H1 (cell line): ENCODE results near the gene KLHL40. TPM values are rescaled to one million over a fixed set of nuclear protein-coding genes. Genes with fewer than 3 reads are reported as not detected.

Experiments
- CTCF ChIA-PET: fragments of 300-600 bp; sonication (Branson Sonifier 250); formaldehyde crosslinking; loops from one replicate; lab custom pipeline; 2021; ENCODE audit not compliant: partially characterized antibody; lab: Charles Lee
- POLR2A ChIA-PET: fragments of 300-600 bp; sonication (Branson Sonifier 250); formaldehyde crosslinking; loops from one replicate; lab custom pipeline; 2021; ENCODE audit warnings: inconsistent platforms; ENCODE audit not compliant: partially characterized antibody; lab: Charles Lee
- DNase-seq, 2 experiments: peaks; one replicate each; pipeline versions ENCODE4 v3.0.0 to v3.0.0-alpha.2; 2010 to 2022; ENCODE audit warnings: low spot score in 2 of 2, low read depth in 1 of 2, mixed read lengths in 1 of 2
- FAIRE-seq: peaks from 2 replicates; lab custom pipeline; 2011; peaks lifted over from hg19 to GRCh38; lab: Jason Lieb, UNC
- H2AFZ ChIP-seq: 2 replicates; pipeline ENCODE4 v1.8.1; 2012; ENCODE audit warnings: low read length, inconsistent platforms
- H2AK5ac ChIP-seq: 2 replicates; pipeline ENCODE4 v1.6.1; 2013; ENCODE audit warnings: low read depth, low read length
- H2BK120ac ChIP-seq: replicated peaks from 2 replicates; pipeline ENCODE3; 2013; ENCODE audit warnings: low read depth, low read length, inconsistent platforms
- H2BK12ac ChIP-seq: 2 replicates; pipeline ENCODE4 v1.6.1; 2013; ENCODE audit warnings: low read depth, low read length
- H2BK15ac ChIP-seq: 2 replicates; pipeline ENCODE4 v1.6.1; 2013; ENCODE audit warnings: low read length
- H2BK20ac ChIP-seq: 2 replicates; pipeline ENCODE4 v1.6.1; 2013; ENCODE audit warnings: low read length
- H2BK5ac ChIP-seq: 2 replicates; pipeline ENCODE4 v1.6.1; 2013; ENCODE audit warnings: low read depth, low read length
- H3K14ac ChIP-seq: 2 replicates; pipeline ENCODE4 v1.6.1; 2013; ENCODE audit warnings: inconsistent platforms; ENCODE audit not compliant: insufficient read length
- H3K18ac ChIP-seq: 2 replicates; pipeline ENCODE4 v1.6.1; 2013; ENCODE audit warnings: low read length; ENCODE audit errors: extremely low read depth
- H3K23ac ChIP-seq: 2 replicates; pipeline ENCODE4 v1.6.1; 2013; ENCODE audit warnings: inconsistent platforms; ENCODE audit not compliant: insufficient read length
- H3K23me2 ChIP-seq: 2 replicates; pipeline ENCODE4 v1.6.1; 2013; ENCODE audit warnings: low read depth, low read length
- H3K27ac ChIP-seq: 2 replicates; pipeline ENCODE4 v1.6.1; 2011; ENCODE audit warnings: low read depth, low read length, inconsistent platforms
- H3K27me3 ChIP-seq, 4 experiments: replicated peaks in 1 of 4; 1 replicate in 1 of 4; 2 replicates in 3 of 4; pipeline versions ENCODE4 v1.6.1 to v1.8.1; 2011 to 2013; ENCODE audit warnings: low read length in 3 of 4, mild to moderate bottlenecking in 3 of 4, inconsistent platforms in 2 of 4, mixed read lengths in 2 of 4, moderate library complexity in 1 of 4; ENCODE audit not compliant: control insufficient read depth in 3 of 4, insufficient read depth in 3 of 4; ENCODE audit errors: extremely low read depth in 1 of 4
- H3K36me3 ChIP-seq, 4 experiments: 2 replicates each; pipeline versions ENCODE4 v1.6.1 to v1.8.1; 2011 to 2013; ENCODE audit warnings: mild to moderate bottlenecking in 4 of 4, low read length in 3 of 4, moderate library complexity in 2 of 4, control low read depth in 1 of 4, inconsistent platforms in 1 of 4; ENCODE audit not compliant: insufficient read depth in 4 of 4, control insufficient read depth in 2 of 4
- H3K4ac ChIP-seq: replicated peaks from 2 replicates; pipeline ENCODE3; 2013; ENCODE audit warnings: low read length, low read depth, mixed read lengths, inconsistent platforms; ENCODE audit not compliant: insufficient read length
- H3K4me1 ChIP-seq, 4 experiments: replicated peaks in 1 of 4; 1 replicate in 1 of 4; 2 replicates in 3 of 4; pipeline versions ENCODE4 v1.6.1 to v1.8.1; 2011 to 2013; ENCODE audit warnings: low read length in 3 of 4, inconsistent platforms in 2 of 4, mixed read lengths in 1 of 4; ENCODE audit not compliant: insufficient read depth in 4 of 4, control insufficient read depth in 3 of 4
- H3K4me2 ChIP-seq, 2 experiments: 2 replicates each; pipeline versions ENCODE4 v1.6.1 to v1.8.1; 2011 to 2013; ENCODE audit warnings: low read depth in 2 of 2, low read length in 2 of 2, control low read depth in 1 of 2, inconsistent platforms in 1 of 2, mild to moderate bottlenecking in 1 of 2; ENCODE audit not compliant: insufficient read depth in 1 of 2
- H3K4me3 ChIP-seq, 4 experiments: fragments of 200-600, 300-600 bp in 1 of 4; sonication (generic), shearing (Covaris generic), sonication (Bioruptor Twin) in 1 of 4; 2 replicates each; pipeline versions ENCODE4 v1.5.1 to v1.8.1; 2011 to 2016; ENCODE audit warnings: low read length in 4 of 4, low read depth in 3 of 4, control low read depth in 2 of 4, inconsistent platforms in 2 of 4, mild to moderate bottlenecking in 2 of 4, mixed read lengths in 1 of 4, moderate library complexity in 1 of 4; ENCODE audit not compliant: insufficient read depth in 2 of 4; ENCODE audit errors: extremely low read depth in 1 of 4
- H3K56ac ChIP-seq: replicated peaks from 2 replicates; pipeline ENCODE3; 2013; ENCODE audit warnings: low read depth, mild to moderate bottlenecking, mixed read lengths, low read length, inconsistent platforms; ENCODE audit not compliant: insufficient read length
- H3K79me1 ChIP-seq: 2 replicates; pipeline ENCODE4 v1.6.1; 2013; ENCODE audit warnings: low read depth, low read length, control low read depth
- H3K79me2 ChIP-seq, 2 experiments: 2 replicates each; pipeline versions ENCODE4 v1.6.1 to v1.8.1; 2012 to 2013; ENCODE audit warnings: low read length in 2 of 2, mild to moderate bottlenecking in 2 of 2, inconsistent platforms in 1 of 2; ENCODE audit not compliant: insufficient read depth in 2 of 2, control insufficient read depth in 1 of 2
- H3K9ac ChIP-seq, 4 experiments: replicated peaks in 1 of 4; 1 replicate in 1 of 4; 2 replicates in 3 of 4; pipeline versions ENCODE4 v1.6.1 to v1.8.1; 2011 to 2013; ENCODE audit warnings: low read depth in 3 of 4, low read length in 3 of 4, control low read depth in 2 of 4, mild to moderate bottlenecking in 2 of 4, moderate library complexity in 2 of 4, inconsistent platforms in 1 of 4; ENCODE audit errors: extremely low read depth in 1 of 4
- H3K9me3 ChIP-seq, 2 experiments: 2 replicates each; pipeline versions ENCODE4 v1.6.1 to v1.8.1; 2012 to 2013; ENCODE audit warnings: mild to moderate bottlenecking in 2 of 2, moderate library complexity in 2 of 2, control low read depth in 1 of 2, inconsistent platforms in 1 of 2, low read depth in 1 of 2, low read length in 1 of 2, mixed read lengths in 1 of 2; ENCODE audit not compliant: insufficient read depth in 2 of 2
- H4K20me1 ChIP-seq, 2 experiments: replicated peaks in 1 of 2; 2 replicates each; pipeline versions ENCODE3 to v1.8.1; 2011 to 2013; ENCODE audit warnings: inconsistent platforms in 2 of 2, low read length in 2 of 2, mild to moderate bottlenecking in 1 of 2; ENCODE audit not compliant: insufficient read depth in 2 of 2, control insufficient read depth in 1 of 2
- H4K5ac ChIP-seq: 2 replicates; pipeline ENCODE4 v1.6.1; 2013; ENCODE audit warnings: low read length, low read depth, mixed read lengths, inconsistent platforms; ENCODE audit not compliant: insufficient read length
- H4K8ac ChIP-seq: 2 replicates; pipeline ENCODE4 v1.8.0; 2013; ENCODE audit warnings: mild to moderate bottlenecking, moderate library complexity, low read length, inconsistent platforms; ENCODE audit not compliant: insufficient read depth; ENCODE audit errors: extremely low read depth
- H4K91ac ChIP-seq: replicated peaks from 2 replicates; pipeline ENCODE3; 2013; ENCODE audit warnings: low read length, mixed read lengths, inconsistent platforms; ENCODE audit not compliant: insufficient read length
- BCL11A ChIP-seq, 2 experiments: IDR thresholded peaks; one replicate each; pipeline ENCODE4 v1.6.1; 2011; ENCODE audit warnings: low read depth in 2 of 2, low read length in 2 of 2, mild to moderate bottlenecking in 2 of 2
- GTF2F1 ChIP-seq: IDR thresholded peaks from 2 replicates; pipeline ENCODE4 v1.6.1; 2012; ENCODE audit warnings: low read depth, low read length, improper control_type of control experiment, borderline replicate concordance
- JUND ChIP-seq: IDR thresholded peaks from 2 replicates; pipeline ENCODE4 v1.6.1; 2011; ENCODE audit warnings: mild to moderate bottlenecking, improper control_type of control experiment, low read length
- RBBP5 ChIP-seq: IDR thresholded peaks from 2 replicates; pipeline ENCODE4 v1.7.1; 2012; ENCODE audit warnings: low read depth, mild to moderate bottlenecking, inconsistent platforms, low read length, moderate library complexity, borderline replicate concordance
- RXRA ChIP-seq: IDR thresholded peaks from 2 replicates; pipeline ENCODE4 v1.6.1; 2011; ENCODE audit warnings: low read depth, mild to moderate bottlenecking, low read length, moderate library complexity; ENCODE audit not compliant: insufficient read depth
- SP1 ChIP-seq: IDR thresholded peaks from 2 replicates; pipeline ENCODE4 v1.6.1; 2011; ENCODE audit warnings: low read depth, low read length
- SP2 ChIP-seq: IDR thresholded peaks from 2 replicates; pipeline ENCODE4 v1.6.1; 2012; ENCODE audit warnings: mild to moderate bottlenecking, low read length, inconsistent platforms
- WGBS, 2 experiments: shearing (Covaris generic) in 1 of 2; methylation state at CpG; one replicate each; pipeline versions ENCODE4 v1.1.6 to v1.1.7; 2013 to 2015; ENCODE audit warnings: low lambda C conversion rate in 2 of 2, mixed read lengths in 2 of 2, inconsistent platforms in 1 of 2, low coverage in 1 of 2, missing lambda C conversion rate in 1 of 2; ENCODE audit not compliant: insufficient replicate concordance in 2 of 2, insufficient coverage in 1 of 2, insufficient read length in 1 of 2; ENCODE audit errors: extremely low coverage in 1 of 2, missing lambda C conversion rate in 1 of 2; 5-methylcytosine and 5-hydroxymethylcytosine counted together
- polyA plus RNA-seq, 7 experiments: library from polyadenylated mRNA; depleted of rRNA in 3 of 7; stranded (reverse) in 5 of 7; unstranded in 2 of 7; fragments of >200 nt in 5 of 7; fragments of 200-250 nt in 2 of 7; gene quantifications; 1 replicate in 5 of 7; 2 replicates in 1 of 7; 4 replicates in 1 of 7; pipeline versions ENCODE4 v1.2.1 to v1.2.3, GENCODE V29; 2011 to 2013; ENCODE audit warnings: missing spikeins in 2 of 7, mixed read lengths in 2 of 7
- total RNA-seq: library from RNA; stranded (reverse); fragmentation: NEBNext Ultra II Directional; extraction: Animal tissue kit (Norgen Biotek cat#: 25700); gene quantifications from 2 replicates; pipeline ENCODE4 v1.2.1, GENCODE V29; 2021

The KLHL40 gene
- total and polyA plus RNA-seq, 2 of the 8 experiments (the other 6 are each of a cell fraction or from before 2014, with no cell fraction given): 0.02 TPM; not detected in 1

DNA sequence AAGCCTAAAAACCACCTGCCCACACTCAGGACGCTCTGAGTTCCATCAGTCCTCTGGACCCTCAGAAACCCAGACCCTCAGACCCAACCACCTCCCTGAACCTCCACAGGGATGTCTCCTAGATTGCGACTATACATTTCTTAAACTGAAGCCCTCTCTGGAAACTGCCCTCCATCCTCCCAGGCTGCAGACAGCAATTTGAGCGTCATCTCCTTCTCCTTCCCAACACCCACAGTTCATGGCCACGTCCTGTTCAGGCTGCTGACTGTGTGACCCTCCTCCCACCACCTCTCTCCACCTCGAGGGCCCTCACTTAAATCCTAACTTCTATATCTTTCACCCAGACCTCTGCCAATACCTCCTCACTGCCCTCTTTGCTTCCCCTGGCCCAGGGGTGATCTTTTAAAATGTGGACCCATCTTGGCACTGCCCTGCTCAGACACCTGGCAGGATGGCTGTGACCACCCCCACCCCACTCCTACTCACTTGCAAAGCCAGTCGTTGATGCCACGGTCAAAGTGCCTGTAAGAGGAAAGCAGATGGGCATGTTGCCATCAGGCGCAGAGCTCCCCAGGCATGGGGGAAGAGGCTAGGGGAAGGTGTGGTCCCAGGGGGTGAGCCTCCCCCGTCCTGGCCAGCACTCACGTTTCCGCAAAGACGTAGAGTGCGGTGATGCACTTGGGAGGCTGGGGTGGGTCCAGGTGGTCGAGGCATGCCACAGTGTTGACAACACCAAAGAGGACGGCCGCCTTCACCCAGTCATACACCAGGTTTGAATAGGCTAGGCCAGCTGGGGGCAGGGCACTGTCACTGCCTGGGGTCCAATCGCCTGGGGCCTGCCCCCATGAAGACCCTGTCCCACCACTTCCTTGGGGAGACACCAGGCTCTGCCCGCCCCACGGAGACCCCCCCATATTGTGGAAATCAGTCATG lies 11.3 kb downstream of the KLHL40 start:
- Histone ChIP-seq H2BK120ac (no peak overlapping the region), H3K4me1 (peaks cover 0 to 4% (median 0%) of the 10 kb centered on the region in 4 experiments; a peak in 2 of 7 replicates), H2BK5ac (no peak overlapping the region), H3K27ac (no peak overlapping the region), H3K79me1 (no peaks in the 10 kb centered on the region), H4K20me1 (no peaks in the 10 kb centered on the region), H4K5ac (no peak overlapping the region), H3K4me2 (no peak overlapping the region), H3K27me3 (0 out of 7 replicates have a peak, but pooled peaks cover 0 to 2% (median 0%) of the 10 kb centered on the region in 4 experiments), H4K91ac (no peak overlapping the region), H2AK5ac (no peak overlapping the region), H3K4ac (no peak overlapping the region), H2BK15ac (no peak overlapping the region), H3K36me3 (no peaks in the 10 kb centered on the region), H3K18ac (no peak overlapping the region), H3K23ac (no peak overlapping the region), H3K4me3 (no peak overlapping the region), H3K56ac (no peak overlapping the region), H2BK12ac (no peak overlapping the region), H4K8ac (no peak overlapping the region), H3K9ac (no peak overlapping the region), H3K9me3 (no peaks in the 10 kb centered on the region), H3K79me2 (no peaks in the 10 kb centered on the region), H2AFZ (no peak overlapping the region), H3K14ac (no peak overlapping the region), H2BK20ac (no peak overlapping the region), H3K23me2 (peaks cover 2% of the 10 kb centered on the region; the same call in 1 of the 2 replicates)
- peak in 1 of 2 experiments; percentile 14 for DNase-seq
- ChIA-PET CTCF (interaction anchor here (0.6 to 1.2 kb wide), 3 partner anchors 48 to 639 kb away, joined by 3 read pairs; no protein-coding TSS in a partner anchor), POLR2A (interaction anchor here (1.1 kb wide), 1 partner anchor 40 kb away, joined by 3 read pairs; no protein-coding TSS in a partner anchor)
- WGBS, 2 experiments: 90% methylated on average over 19 of the region's 19 CpGs; no CpG with 5 or more reads in 1 of the 2 experiments
- FAIRE-seq: no peak
- no peak for TF ChIP-seq BCL11A (IDR thresholded peaks at IDR 0.05; ENCODE audit: low read depth in 2 of 2, low read length in 2 of 2)
- no peak for TF ChIP-seq SP1
- TF ChIP-seq RBBP5: no peak
- TF ChIP-seq SP2: no peak
- TF ChIP-seq RXRA: no peak
- no peak for TF ChIP-seq JUND
- TF ChIP-seq GTF2F1: no peak
